Prostate gland (tissue), 2 donors: Measurements from ENCODE around the gene FHOD1.

Experiments
- CTCF ChIP-seq, 4 experiments: fragments of 200-600 bp in 2 of 4; fragments of 450-650 bp in 2 of 4; sonication (generic) in 2 of 4; IDR thresholded peaks; 1 replicate in 3 of 4; 2 replicates in 1 of 4; pipeline ENCODE4 v1.5.1; 2016 to 2019; ENCODE audit warnings: antibody characterized with exemption in 4 of 4, mild to moderate bottlenecking in 2 of 4, moderate library complexity in 2 of 4
- POLR2A ChIP-seq: fragments of 450-650 bp; IDR thresholded peaks from one replicate; pipeline ENCODE4 v1.6.1; 2016; ENCODE audit warnings: antibody characterized with exemption, mild to moderate bottlenecking
- POLR2AphosphoS5 ChIP-seq: sonication (generic); formaldehyde crosslinking; IDR thresholded peaks from one replicate; pipeline ENCODE4 v1.6.1; 2017; ENCODE audit warnings: antibody characterized with exemption

GRCh38 chr16:67280090-67281015 lies 33.1 kb upstream of the FHOD1 start:
- TF ChIP-seq POLR2AphosphoS5 = no peak
- no peak for TF ChIP-seq CTCF (IDR thresholded peaks at IDR 0.05)
- no peak for TF ChIP-seq POLR2A
